SIG-M5 (cell line): ENCODE results near the gene DPEP2NB.
"Not testable (repeated sequence)": the region's sequence is repeated elsewhere in the genome, so short reads cannot be mapped to it uniquely, and the experiment has no call there.

Source experiments
- DNase-seq: peaks from one replicate; lab custom pipeline; 2025; lab: John Stamatoyannopoulos, UW

The DPEP2NB gene

DNA sequence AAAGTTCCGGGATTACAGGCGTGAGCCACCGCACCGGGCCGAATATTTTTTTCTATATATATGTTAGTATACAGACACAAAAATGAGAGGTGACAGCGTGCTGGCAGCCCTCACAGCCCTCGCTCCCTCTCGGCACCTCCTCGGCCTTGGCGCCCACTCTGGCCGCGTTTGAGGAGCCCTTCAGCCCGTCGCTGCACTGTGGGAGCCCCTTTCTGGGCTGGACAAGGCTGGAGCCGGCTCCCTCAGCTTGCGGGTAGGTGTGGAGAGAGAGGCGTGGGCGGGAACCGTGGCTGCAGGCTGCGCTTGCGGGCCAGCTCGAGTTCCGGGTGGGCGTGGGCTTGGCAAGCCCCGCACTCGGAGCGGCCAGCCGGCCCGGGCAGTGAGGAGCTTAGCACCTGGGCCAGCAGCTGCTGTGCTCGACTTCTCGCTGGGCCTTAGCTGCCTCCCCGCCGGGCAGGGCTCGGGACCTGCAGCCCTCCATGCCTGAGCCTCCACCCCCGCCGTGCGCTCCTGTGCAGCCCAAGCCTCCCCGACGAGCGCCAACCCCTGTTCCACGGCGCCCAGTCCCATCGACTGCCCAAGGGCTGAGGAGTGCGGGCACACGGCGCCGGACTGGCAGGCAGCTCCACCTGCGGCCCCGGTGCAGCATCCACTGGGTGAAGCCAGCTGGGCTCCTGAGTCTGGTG, 33.6 kb downstream of the DPEP2NB start:
- no peak for DNase-seq

DNA sequence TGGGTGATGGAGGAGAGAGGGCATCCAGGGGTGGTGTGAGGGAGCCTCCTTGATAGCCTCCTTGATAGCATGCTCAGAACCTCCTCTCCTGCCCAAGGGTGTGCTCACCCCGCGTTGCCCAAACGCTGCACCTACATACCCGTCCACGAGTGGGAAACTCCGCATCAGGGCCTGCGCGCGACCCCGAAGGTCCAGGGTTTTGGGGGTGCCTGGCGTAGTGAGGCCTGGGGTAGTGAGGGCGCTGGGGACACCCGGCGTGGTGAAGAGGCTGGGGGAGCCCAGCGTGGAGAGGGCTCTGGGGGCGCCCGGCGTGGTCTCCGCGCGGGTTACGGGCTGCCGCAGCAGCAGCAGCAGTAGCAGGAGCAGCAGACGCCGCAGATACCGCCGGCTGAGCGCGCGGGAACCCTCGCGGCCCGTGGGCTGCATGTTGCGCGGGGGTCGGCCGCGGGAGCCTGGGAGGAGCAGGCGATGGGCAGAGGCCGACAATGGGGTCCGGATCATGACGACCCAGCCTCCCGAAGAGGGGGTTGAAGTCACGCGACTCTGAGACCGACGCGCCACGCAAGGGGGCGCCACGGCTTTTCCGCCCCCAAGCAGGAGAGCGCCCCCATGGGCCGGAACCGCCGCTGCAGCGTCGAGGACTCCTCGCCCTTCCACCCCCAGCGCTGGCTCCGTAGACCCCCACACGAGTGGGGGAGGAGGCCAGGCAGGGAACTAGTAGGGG, 35.6 kb downstream of the DPEP2NB start, which contains the start of gene DPEP3:
Gene DPEP3, minus strand, starts transcription at position 545 of the 724 bp plus-strand sequence. Its CDS starts 119 bp downstream, at position 426.
- DNase-seq = no peak

DNA sequence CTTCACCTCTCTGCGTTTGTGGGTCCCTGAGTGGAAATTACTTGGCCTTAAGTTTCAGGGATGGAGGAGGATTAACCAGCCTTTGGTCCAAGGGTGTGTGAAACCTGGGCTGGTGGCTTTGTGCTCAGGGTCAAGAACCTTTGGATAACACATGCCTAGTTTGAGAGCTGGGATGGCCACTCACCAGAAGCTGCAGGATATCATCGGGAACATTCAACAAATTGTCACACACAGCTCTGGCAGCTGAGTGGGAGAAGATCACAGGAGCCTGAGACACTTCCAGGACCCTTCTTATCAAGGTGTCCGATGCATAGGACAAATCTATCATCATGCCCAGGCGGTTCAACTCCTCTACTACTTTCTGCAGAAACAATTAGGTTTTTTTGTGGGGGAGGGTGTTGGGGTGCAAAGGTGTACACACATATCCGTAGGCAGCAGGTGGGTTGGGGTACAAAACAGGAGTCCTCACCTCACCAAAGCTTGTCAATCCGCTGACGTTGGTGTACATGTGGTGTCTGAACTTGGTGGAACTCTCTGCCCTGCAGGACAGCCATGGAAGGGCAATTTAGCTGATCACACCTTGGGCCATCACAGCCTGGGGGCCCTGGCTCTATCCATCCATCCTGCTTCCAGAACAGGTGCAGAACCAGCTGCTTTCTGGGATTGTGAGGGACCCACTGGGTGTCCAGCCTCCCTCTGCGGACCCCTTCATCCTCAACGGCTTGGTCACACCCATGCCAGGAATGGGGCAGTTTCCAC, 38.1 kb downstream of the DPEP2NB start:
- no peak for DNase-seq

DNA sequence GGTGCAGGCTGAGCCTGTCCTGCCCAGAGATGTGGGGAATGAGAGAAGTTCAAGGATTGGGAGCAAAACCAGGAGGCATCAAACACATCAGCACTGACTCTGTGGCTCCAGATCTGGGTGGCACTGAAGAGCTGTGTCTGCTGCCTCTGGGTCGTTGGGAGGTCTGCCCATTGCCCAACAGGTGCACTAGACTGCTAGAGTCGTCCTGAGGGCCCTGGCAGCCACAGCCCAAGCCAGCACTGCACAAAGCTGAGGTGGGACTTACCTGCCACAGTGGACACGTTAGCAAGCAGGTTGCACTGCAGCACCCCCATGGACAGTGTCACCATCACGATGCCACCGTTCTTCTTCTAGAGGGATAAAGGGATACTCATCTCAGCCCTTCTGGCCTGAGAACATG, 38.7 kb downstream of the DPEP2NB start:
- DNase-seq = no peak

DNA sequence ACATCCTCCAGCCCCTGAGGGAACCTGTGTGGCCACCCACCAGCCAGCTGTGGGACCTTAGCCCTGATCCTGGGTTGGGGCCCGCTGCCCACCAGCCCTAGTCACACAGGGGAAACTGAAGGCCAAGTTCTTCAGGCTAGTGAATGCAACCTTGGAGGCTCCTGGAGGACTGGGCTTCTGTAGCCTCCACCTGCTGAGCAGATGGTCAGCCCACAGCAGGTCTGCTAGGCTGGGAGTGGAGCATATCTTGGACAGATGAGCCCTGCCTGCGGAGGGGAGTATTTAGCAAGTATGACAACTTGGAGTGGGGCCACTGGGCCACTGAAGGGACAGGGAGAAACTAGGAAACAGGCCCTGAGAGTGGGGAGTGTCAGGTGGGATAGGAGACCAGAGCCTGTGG, 39.5 kb downstream of the DPEP2NB start:
- DNase-seq = no peak

DNA sequence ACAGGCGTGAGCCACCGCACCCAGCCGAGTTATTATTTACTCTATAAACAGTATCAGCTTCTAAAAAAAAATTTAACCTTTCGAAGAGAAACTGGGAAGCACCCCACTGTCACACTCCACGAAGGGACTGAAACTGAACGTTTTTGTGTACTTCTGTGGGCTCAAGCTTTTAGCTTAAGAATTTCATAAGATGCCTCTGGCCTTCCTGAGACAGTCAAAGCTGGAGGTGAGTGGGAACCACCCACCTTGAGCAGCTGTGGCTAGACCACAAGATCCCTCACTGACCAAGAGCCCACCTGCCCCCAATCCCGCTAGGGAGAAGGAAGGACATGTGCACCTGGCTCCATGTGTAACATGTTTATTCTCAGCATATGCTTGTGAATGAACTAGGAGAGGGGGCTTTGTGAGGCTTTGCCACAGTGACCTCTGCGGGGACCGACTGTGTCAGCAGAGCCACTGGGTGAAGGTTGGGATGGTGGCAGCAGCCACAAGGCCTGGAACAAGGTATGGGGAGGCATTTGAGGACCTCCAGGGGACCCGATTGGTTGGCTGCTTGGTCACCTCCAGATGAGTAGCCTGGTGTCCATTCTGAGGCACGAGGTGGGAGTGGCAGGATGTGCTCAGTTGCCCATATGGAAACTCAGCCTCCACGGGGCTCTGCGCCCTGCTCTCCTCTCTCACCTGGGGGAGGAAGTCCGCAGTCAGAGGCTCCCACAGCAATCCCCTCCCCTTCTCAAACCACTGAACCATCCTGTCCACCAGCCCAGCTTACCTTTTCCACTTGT, 40.2 kb downstream of the DPEP2NB start:
- no peak for DNase-seq

DNA sequence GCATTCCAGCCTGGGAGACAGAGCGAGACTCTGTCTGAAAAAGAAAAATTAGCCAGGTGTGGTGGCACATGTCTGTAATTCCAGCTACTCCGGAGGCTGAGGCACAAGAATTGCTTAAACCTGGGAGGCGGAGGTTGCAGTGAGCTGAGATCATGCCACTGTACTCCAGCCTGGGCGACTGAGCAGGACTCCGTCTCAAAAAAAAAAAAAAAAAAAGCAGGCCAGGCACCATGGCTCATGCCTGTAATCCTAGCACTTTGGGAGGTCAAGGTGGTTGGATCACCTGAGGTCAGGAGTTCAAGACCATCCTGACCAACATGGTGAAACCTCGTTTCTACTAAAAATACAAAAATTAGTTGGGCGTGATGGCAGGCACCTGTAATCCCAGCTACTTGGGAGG, 43.4 kb downstream of the DPEP2NB start:
- not testable (repeated sequence) for DNase-seq

DNA sequence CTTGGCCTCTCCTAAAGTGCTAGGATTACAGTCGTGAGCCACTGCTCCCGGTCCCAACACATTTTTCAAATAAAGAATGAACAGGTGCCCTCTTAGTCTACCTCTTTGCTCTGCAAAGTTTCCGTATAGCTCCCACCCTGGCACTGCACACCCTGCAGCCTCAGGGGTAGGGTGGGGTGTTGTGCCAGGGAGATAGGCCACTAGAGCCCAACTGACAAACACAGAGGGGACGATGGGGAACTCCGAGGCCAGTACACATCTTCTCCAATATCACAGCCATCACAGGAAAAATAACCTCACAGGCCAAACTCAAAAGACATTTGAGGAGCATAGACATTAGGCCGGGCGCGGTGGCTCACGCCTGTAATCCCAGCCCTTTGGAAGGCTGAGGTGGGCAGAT, 44.6 kb downstream of the DPEP2NB start:
- no peak for DNase-seq

DNA sequence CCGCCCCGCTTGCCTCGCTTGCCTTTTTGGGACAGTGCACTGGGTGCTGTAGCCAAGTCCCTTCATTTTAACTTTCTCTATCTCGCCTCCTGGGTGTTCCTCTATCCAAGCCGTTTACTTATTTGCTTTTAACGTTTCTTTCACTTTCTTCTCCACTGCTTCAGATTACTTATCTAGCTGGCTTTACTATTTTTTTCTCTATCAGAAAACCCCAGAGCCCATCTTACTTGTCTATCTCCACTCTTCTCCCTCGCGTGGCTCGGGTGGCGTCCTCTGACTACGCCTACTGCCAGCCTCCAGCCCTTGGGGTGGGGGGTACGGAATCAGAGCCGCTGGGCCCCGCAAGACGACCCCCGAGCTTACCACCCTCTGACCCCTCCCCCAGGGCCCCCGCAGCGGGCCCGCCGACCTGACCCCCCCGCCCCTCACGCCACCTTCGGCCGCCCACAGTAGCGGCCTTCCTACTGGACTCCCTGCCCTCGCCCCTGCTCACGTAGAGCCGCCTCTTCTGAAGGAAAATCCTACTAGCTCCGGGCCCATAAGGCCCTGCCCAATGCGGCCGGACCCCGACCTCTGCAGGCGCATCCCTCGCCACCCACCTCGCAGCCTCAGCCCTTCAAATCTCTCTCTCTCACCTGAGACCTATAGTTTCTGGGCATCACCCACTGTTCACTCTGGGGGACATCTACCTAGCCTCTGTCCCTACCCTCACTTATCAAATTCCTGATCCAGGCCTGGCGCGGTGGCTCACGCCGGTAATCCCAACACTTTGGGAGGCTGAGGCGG, 46.3 kb downstream of the DPEP2NB start:
- no peak for DNase-seq

DNA sequence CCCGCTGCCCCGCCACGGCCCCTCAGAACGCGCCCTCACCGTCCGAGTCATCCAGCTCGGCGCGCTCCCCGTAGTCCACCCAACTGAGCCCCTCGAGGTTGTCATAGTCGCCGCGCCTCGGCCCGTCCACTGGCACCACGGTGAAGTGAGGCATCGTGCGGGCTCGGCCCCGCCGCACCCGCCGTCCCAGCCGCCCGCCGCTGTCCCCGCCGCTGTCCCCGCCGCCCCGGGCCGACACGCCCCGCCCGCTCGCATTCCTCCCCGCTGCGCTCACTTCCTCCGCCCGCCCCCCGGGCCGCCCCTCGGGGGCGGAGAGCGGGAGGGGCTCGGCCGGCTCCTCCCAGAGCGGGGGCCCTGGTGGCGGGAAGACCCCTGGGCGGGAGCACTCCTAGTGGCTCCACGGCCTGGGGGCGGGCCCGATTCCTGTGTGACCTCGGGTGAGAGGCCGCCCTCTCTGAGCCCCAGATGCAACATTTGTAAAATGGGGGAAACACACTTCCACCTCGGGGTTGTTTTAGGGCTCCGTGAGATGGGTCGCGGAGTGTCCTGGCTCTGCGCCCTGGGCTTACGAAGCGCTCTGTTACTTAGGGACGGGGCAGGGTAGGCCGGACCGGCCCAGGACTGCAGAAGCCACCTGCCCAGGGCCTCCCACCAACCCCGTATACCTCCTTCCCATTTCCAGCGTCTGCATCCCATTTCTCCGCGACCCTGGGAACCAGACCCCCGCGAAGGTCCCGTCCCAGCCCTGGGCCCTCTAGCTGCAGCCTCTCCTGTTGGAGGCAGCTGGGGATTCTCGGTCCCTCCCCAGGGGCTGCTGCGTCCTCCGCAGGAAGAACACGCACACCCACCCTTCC, 47.1 kb downstream of the DPEP2NB start, which contains the start of gene SLC12A4:
Gene SLC12A4, minus strand, starts transcription at position 238 of the 854 bp plus-strand sequence. Its CDS starts 84 bp downstream, at position 154.
- no peak for DNase-seq

DNA sequence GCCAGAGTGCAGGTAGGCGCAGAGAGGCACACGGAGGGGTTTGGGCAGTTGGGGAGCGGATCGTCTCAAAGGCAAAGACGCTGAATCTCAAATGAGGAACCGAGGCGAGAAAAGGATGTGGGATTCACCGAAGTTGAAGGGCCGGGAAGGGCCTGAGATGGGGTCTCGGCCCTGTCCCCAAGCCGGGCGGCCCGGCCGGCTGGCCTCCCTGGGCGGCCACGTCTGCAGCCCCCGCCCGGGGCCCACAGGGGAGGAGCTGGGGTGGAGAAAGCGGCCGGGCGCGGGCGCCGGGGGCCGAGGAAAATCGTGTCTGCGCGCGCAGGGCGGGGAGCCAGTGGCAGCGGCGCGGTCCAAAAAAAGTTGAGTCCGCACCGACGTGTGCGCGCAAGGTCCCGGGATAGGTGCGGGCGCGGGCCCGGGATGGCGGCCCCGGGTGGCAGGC, 47.7 kb downstream of the DPEP2NB start:
- no peak for DNase-seq

DNA sequence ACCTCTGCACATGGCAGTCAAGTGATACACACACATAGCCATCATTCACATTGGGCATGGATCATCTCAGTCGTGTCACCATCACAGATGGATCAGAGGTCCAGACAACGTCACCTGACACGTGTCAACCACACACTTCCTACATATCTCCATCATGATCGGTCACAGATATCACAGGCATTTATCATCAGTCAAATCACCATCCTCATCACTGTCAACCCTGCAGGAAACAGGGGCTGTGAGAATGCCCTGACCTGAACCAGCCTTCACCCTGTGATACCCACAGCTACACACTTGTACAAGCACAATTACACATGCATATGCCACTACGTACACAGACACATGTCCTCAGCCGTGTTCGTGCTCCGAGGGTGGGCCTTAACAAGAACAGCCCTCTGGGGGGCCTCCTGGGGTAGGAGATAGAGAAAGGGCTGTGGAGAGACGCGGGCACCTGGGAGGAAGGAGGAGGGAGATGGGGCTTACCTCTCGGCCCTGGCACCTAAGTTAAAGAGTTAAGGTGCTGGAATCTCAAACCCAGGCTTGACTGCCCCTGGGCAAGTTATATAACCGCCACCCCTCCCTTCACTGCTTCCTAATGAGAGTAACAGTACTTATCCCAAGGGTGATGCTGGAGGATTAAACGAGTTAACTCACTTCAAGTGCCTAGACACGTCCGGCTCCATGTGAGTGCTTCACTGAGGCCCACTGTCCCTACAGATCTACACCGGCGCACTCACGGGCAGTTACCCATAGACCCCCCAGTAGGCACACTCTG, 48.3 kb downstream of the DPEP2NB start:
- no peak for DNase-seq

DNA sequence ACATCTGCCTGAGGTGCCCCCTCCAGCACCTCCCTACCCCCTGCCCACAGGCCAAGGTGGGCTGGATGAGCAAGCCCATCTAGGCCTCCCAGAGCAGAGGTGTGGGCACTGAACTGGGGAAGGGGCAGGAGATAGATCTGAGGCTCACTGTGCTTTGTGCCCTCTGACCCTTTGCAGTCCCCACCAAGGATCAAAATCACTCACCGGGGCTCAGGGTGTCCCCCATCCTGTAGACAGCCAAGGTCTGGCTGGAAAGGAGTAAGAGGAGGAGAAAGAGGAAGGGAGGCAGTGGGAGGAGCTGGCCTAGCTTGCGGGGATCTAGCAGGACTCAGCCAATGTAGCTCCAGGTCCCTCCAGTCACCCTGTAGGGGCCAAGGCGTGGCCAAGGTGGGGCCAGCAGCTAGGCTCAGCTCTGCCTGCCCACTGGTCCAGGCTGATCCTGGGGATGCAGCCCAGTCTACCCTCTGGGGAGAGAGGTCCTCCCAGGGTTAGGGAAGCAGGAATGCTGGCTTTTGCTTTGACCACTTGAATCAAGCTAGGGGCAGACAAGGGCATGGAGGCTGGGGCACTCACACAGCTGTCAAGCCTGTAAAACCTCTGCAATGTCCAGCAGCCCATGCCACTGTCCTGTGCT, 49.0 kb downstream of the DPEP2NB start:
- no peak for DNase-seq

DNA sequence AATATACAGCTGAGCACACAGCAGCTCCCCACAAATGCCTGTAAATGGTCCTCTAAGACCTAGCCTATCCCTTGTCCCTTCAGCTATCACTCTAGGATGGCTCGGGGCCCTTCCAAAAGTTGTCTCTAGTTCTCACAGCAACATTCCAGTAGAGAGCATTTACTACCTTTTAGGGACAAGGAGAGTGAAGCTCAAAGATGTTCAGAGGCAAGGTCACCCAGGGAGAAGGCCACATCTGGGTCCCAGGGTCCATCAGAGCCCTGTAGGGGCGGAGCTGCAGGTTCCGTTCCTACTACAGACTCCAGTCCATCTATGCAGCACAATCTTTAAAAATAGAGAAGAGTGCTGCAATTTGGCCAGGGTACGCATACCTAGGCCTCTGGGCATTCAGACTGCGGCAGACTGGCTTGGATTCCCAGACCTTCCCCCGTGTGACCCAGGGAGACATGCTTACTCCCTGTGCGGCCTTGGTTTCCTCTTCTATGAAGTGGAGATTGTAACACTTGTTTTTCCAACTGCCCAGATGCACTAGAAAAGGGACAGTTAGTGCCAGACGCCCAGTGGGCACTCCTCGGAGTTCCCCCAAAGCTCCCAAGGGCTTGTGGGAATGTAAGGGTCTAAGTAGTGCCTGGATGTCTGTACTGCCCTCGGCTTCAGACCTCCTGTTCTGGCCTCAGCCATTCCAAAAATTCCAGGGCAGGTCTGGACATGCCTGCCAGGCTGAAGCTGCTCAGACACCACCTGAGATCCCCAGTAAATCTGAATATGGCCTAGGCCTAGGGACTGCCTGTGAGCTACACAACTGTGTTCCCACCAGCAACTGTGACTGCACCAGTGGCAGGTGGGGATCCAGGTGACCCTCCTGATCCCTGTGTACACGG, 49.8 kb downstream of the DPEP2NB start:
- DNase-seq = no peak

DNA sequence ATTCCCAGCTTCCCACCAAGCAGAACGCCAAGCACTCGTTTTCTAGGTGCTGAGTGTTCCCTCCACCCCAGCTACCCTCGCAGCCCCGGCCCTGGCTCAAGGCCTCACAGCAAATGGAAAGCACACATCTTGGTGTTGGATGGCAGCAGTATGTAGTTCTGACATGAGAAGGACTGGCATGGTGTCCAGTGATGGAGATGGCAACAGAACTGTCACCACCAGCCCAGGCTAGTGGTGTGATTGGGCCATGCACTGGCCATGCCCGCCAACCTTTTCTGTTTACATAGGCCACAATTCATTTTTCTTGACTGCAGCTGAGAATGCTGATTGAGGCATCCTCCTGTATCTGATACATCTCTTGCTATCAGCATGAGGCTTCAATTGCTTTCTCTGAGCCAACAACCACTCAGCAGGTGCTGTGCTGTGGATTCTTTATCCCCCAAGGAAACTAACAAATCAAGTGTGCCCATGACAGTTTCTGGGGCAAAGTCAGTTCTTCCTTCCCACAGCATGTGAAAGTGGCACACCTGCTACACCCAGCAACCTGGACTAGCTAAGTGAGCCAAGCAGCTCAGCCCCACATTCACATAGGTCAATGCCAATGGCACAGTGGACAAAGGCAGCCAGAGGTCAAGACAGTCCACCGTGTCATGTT, 51.1 kb downstream of the DPEP2NB start:
- DNase-seq = no peak

DNA sequence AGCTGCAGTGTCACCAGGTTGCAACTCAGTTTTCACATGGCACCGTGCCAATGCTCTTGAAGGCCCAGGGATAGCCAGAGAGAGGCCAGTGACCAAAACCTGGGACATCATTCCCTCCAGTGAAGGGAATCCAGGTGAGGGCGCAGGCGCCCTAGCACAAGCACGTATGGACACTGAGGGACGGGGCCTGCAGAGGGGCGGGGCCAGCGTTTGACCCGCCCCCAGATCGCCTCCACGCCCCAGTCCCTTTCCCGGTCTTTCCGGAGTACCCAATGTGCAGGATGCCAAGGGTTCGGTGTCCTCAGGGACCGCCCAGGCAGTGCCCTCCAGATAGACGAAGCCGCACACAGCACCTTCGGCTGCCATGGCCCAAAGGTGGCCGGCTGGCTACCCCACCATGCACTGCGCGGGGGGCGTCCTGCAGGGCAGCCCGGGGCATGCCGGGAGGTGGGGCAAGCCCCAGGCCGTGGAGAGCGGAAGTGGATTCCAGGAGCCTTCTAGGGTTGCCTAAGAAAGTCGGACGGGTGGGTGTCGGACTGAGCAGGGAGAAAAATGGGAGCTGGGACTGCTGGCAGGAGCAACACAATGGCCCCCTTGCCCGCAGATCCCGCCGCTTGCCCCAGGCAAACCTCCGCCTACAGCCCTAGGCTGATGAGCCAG, 51.9 kb downstream of the DPEP2NB start:
- DNase-seq = no peak
